SU-DHL-6 (cell line): ENCODE measurements around the gene PKIB.

ENCODE experiments used
- CTCF ChIP-seq: fragments of 200-600 bp; sonication (generic); IDR thresholded peaks from one replicate; pipeline ENCODE4 v1.5.1; 2017; ENCODE audit warnings: antibody characterized with exemption, mild to moderate bottlenecking, low read length, moderate library complexity; ENCODE audit not compliant: insufficient read depth, poor library complexity, severe bottlenecking
- EZH2phosphoT487 ChIP-seq: fragments of 200-600 bp; sonication (generic), shearing (Covaris generic); conservative IDR thresholded peaks from 2 replicates; pipeline ENCODE4 v1.6.1; 2018; ENCODE audit warnings: mild to moderate bottlenecking, antibody characterized with exemption, low read length, moderate library complexity, mixed read lengths

- TF ChIP-seq CTCF (no peak), EZH2phosphoT487 (no peak)
Observed at GRCh38 chr6:122564230-122564629, 46.0 kb upstream of the PKIB start.
